ENCODE results near the gene MOSMO.
"Not testable (repeated sequence)": the region's sequence is repeated elsewhere in the genome, so short reads cannot be mapped to it uniquely, and the experiment has no call there.

Gene MOSMO

DNA sequence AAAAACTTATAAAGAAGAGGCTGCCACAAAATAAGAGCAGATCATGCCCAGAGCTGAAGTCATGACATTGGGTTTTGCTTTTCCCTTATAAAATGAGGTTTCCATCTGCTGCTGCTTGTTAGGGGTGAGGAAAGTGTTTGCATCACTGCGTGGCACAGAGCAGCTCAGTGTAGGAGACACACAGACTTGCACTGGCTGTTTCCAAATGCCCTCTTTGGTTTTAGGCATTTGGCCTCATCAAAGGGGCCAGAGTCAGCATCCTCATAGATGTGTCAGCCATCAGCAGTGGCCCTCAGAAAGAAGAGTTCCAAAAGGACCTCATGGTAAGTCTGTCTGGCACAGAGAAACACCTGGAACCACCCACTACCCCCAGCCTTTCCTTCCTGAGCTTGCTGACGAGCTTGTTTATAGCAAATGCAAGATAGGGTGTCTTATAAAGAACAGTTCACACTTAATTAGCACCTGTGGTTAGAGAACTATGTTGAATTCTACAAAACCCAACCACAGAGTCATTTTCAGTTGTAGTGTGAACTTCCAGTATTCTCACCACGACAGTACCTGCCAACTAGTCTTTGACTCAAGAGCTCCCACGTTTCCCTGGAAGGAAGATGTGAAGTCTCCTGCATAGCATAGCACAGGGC lies 101.5 kb downstream of the MOSMO start:
- TF ChIP-seq, protein P1, sequence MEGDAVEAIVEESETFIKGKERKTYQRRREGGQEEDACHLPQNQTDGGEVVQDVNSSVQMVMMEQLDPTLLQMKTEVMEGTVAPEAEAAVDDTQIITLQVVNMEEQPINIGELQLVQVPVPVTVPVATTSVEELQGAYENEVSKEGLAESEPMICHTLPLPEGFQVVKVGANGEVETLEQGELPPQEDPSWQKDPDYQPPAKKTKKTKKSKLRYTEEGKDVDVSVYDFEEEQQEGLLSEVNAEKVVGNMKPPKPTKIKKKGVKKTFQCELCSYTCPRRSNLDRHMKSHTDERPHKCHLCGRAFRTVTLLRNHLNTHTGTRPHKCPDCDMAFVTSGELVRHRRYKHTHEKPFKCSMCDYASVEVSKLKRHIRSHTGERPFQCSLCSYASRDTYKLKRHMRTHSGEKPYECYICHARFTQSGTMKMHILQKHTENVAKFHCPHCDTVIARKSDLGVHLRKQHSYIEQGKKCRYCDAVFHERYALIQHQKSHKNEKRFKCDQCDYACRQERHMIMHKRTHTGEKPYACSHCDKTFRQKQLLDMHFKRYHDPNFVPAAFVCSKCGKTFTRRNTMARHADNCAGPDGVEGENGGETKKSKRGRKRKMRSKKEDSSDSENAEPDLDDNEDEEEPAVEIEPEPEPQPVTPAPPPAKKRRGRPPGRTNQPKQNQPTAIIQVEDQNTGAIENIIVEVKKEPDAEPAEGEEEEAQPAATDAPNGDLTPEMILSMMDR (IDR thresholded peaks at IDR 0.05; ENCODE audit: low read depth, low read length), result no peak
- no peak for TF ChIP-seq EZH2phosphoT487 (IDR thresholded peaks at IDR 0.05; ENCODE audit: low read depth)

DNA sequence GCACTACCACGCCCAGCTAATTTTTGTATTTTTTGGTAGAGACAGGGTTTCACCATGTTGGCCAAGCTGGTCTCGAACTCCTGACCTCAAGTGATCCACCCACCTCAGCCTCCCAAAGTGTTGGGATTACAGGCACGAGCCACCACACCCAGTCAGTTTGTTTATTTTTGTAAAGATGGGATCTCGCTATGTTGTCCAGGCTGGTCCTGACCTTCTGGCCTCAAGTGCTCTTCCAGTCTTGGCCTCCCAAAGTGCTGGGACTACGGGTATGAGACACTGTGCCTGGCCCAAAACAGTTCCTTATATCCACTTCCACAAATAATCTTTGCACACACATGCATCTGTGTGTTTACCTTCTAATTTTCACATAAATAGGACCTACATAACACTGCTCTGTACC lies 103.7 kb downstream of the MOSMO start:
- H3K27me3 ChIP-seq (ENCODE audit: low read depth, low read length), result peaks cover 14% of the 10 kb centered on the region; the same call in 1 of the 2 replicates
- H3K9me3 ChIP-seq (ENCODE audit: insufficient read depth, low read length), result not testable (repeated sequence)

More for the DNA sequence above, 101.5 kb downstream of the MOSMO start:
- Histone ChIP-seq H3K4me3 (ENCODE audit: low read length) (no peak overlapping the region), H3K9ac (ENCODE audit: low read length) (no peak overlapping the region), H2AFZ (ENCODE audit: low read depth, low read length) (no peak overlapping the region), H3K27me3 (ENCODE audit: low read depth, low read length) (peaks cover 14% of the 10 kb centered on the region; the same call in 1 of the 2 replicates), H4K20me1 (ENCODE audit: insufficient read depth, low read length) (no peaks in the 10 kb centered on the region), H3K79me2 (ENCODE audit: low read length) (no peaks in the 10 kb centered on the region), H3K4me2 (ENCODE audit: low read length) (no peak overlapping the region), H3K4me1 (ENCODE audit: low read length) (no peaks in the 10 kb centered on the region), H3K27ac (ENCODE audit: low read length) (no peak overlapping the region), H3K9me3 (ENCODE audit: insufficient read depth, low read length) (no peaks in the 10 kb centered on the region), H3K36me3 (replicated peaks; ENCODE audit: low read depth, low read length) (no peaks in the 10 kb centered on the region)

DNA sequence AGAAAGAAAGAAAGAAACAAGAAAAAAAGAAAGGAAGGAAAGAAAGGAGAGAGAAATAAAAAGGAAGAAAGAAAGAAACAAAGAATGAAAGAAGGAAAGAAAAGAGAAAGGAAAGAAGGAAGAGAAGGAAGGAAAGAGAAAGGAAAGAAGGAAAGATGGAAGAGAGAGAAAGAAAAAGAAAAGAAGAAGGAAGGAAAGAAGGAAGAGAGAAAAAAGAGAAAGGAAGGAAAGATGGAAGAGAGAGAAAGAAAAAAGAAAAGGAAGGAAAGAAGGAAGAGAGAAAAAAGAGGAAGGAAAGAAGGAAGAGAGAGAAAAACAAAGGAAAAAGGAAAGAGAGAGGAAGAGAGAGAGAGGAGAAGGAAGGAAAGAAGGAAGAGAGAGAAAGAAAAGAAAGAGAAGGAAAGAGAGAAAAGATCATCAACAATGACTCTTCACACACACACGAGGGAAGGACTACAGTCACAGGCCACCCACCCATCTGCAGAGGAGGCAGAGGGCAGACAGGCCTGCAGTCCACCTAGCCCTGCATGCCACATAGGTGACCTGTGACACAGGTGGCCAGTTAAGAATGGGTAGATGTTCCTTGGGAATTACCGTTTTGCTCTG lies 108.3 kb downstream of the MOSMO start:
- Histone ChIP-seq H4K20me1 (ENCODE audit: insufficient read depth, low read length) (no peaks in the 10 kb centered on the region), H3K27me3 (ENCODE audit: low read depth, low read length) (no peaks in the 10 kb centered on the region)
- no peak for TF ChIP-seq EZH2phosphoT487 (IDR thresholded peaks at IDR 0.05; ENCODE audit: low read depth)
- TF ChIP-seq, protein P1 (IDR thresholded peaks at IDR 0.05; ENCODE audit: low read depth, low read length), result no peak

More for the DNA sequence above, 103.7 kb downstream of the MOSMO start:
- H3K27ac ChIP-seq (ENCODE audit: low read length); H3K36me3 ChIP-seq (replicated peaks; ENCODE audit: low read depth, low read length); H4K20me1 ChIP-seq (ENCODE audit: insufficient read depth, low read length); H3K79me2 ChIP-seq (ENCODE audit: low read length); H3K4me3 ChIP-seq (ENCODE audit: low read length); H3K4me2 ChIP-seq (ENCODE audit: low read length); H3K9ac ChIP-seq (ENCODE audit: low read length); H3K4me1 ChIP-seq (ENCODE audit: low read length); H2AFZ ChIP-seq (ENCODE audit: low read depth, low read length): not testable (repeated sequence)

DNA sequence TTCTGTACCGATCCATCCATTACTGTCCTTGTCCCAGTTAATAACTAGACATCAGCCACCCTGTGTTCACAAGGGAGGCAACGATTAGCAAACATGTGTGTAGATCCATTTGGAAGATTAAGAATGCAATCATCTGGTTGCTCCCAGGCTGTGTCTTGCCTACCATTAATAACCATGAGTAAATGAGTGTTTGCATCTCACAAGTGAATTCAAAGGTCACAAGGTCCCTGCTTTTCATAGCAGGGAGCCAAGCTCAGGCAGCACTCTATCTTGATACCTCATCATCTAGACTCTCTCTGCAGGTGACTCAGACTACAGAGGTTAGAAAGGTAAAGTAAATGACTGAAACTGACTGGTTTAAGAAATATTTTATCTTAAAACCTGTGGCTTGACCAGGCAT lies 109.7 kb downstream of the MOSMO start:
- no peaks in the 10 kb centered on the region for H3K4me1 ChIP-seq (ENCODE audit: low read length)
- H3K79me2 ChIP-seq (ENCODE audit: low read length), result no peaks in the 10 kb centered on the region
- no peaks in the 10 kb centered on the region for H4K20me1 ChIP-seq (ENCODE audit: insufficient read depth, low read length)
- H3K36me3 ChIP-seq (replicated peaks; ENCODE audit: low read depth, low read length), result no peaks in the 10 kb centered on the region
- H3K9me3 ChIP-seq (ENCODE audit: insufficient read depth, low read length), result no peaks in the 10 kb centered on the region
- no peak overlapping the region for H2AFZ ChIP-seq (ENCODE audit: low read depth, low read length)
- no peak overlapping the region for H3K4me3 ChIP-seq (ENCODE audit: low read length)
- TF ChIP-seq, protein P1 (IDR thresholded peaks at IDR 0.05; ENCODE audit: low read depth, low read length), result no peak
- TF ChIP-seq EZH2phosphoT487 (IDR thresholded peaks at IDR 0.05; ENCODE audit: low read depth), result no peak
- no peak overlapping the region for H3K27ac ChIP-seq (ENCODE audit: low read length)
- H3K4me2 ChIP-seq (ENCODE audit: low read length), result no peak overlapping the region
- no peak overlapping the region for H3K9ac ChIP-seq (ENCODE audit: low read length)
- H3K27me3 ChIP-seq (ENCODE audit: low read depth, low read length), result no peaks in the 10 kb centered on the region

More for the DNA sequence above, 108.3 kb downstream of the MOSMO start:
- Histone ChIP-seq H3K36me3 (replicated peaks; ENCODE audit: low read depth, low read length) (no peaks in the 10 kb centered on the region), H3K4me1 (ENCODE audit: low read length) (no peaks in the 10 kb centered on the region), H3K4me3 (ENCODE audit: low read length) (no peak overlapping the region), H3K4me2 (ENCODE audit: low read length) (no peak overlapping the region), H3K9me3 (ENCODE audit: insufficient read depth, low read length) (no peaks in the 10 kb centered on the region), H3K79me2 (ENCODE audit: low read length) (no peaks in the 10 kb centered on the region), H2AFZ (ENCODE audit: low read depth, low read length) (no peak overlapping the region), H3K9ac (ENCODE audit: low read length) (no peak overlapping the region), H3K27ac (ENCODE audit: low read length) (no peak overlapping the region)
